NCI-H748 treated with DMSO at 0.1 percent for 48 hours (cell line): ENCODE results near the gene MLLT10.
"Not testable (repeated sequence)": the region's sequence is repeated elsewhere in the genome, so short reads cannot be mapped to it uniquely, and the experiment has no call there.

Source experiments
- DNase-seq: peaks from one replicate; lab custom pipeline; 2025; lab: John Stamatoyannopoulos, UW

MLLT10 gene

GRCh38 chr10:21528236-21529031 lies 5.6 kb upstream of the MLLT10 start:
- peak; percentile 59 for DNase-seq

GRCh38 chr10:21529032-21529910 lies 4.8 kb upstream of the MLLT10 start:
- DNase-seq, result peak; percentile 59

GRCh38 chr10:21530168-21530567 lies 3.9 kb upstream of the MLLT10 start:
- DNase-seq, result no peak

GRCh38 chr10:21530641-21531040 lies 3.4 kb upstream of the MLLT10 start:
- DNase-seq, result no peak

- DNase-seq, result no peak
Measured at GRCh38 chr10:21531164-21531563, 2.9 kb upstream of the MLLT10 start.

GRCh38 chr10:21532694-21533466 lies 1.2 kb upstream of the MLLT10 start:
- DNase-seq, result no peak

- no peak for DNase-seq
Measured at GRCh38 chr10:21534280-21534586, 201 bp downstream of the MLLT10 start.

GRCh38 chr10:21534604-21535493 lies 817 bp downstream of the MLLT10 start:
- DNase-seq, result no peak

GRCh38 chr10:21535494-21535965 lies 1.5 kb downstream of the MLLT10 start:
- DNase-seq, result no peak

GRCh38 chr10:21535976-21536375 lies 1.9 kb downstream of the MLLT10 start:
- DNase-seq, result not testable (repeated sequence)

GRCh38 chr10:21536874-21537273 lies 2.8 kb downstream of the MLLT10 start:
- DNase-seq, result no peak

- DNase-seq, result not testable (repeated sequence)
Measured at GRCh38 chr10:21540701-21541100, 6.7 kb downstream of the MLLT10 start.

GRCh38 chr10:21547246-21547645 lies 13.2 kb downstream of the MLLT10 start:
- no peak for DNase-seq

- no peak for DNase-seq
Measured at GRCh38 chr10:21552638-21553037, 18.6 kb downstream of the MLLT10 start.

- DNase-seq, result no peak
Measured at GRCh38 chr10:21556527-21556926, 22.5 kb downstream of the MLLT10 start.

GRCh38 chr10:21558984-21559383 lies 25.0 kb downstream of the MLLT10 start:
- DNase-seq, result not testable (repeated sequence)

GRCh38 chr10:21570761-21571521 lies 36.9 kb downstream of the MLLT10 start:
- no peak for DNase-seq

GRCh38 chr10:21572578-21572977 lies 38.5 kb downstream of the MLLT10 start:
- no peak for DNase-seq

GRCh38 chr10:21574514-21574913 lies 40.5 kb downstream of the MLLT10 start:
- not testable (repeated sequence) for DNase-seq

GRCh38 chr10:21579291-21579690 lies 45.3 kb downstream of the MLLT10 start:
- DNase-seq, result no peak
